HepG2 (cell line): ENCODE data around the gene SNAPIN.

Source experiments
- CERS6 ChIP-seq: sonication (generic); formaldehyde crosslinking; IDR thresholded peaks from 2 replicates; pipeline ENCODE4 v1.5.0; 2020; ENCODE audit warnings: missing genetic modification reagents
- CTCF ChIP-seq: sonication (generic); formaldehyde crosslinking; IDR thresholded peaks from 2 replicates; pipeline ENCODE4 v1.5.0; 2020; ENCODE audit warnings: mild to moderate bottlenecking, missing genetic modification reagents, moderate library complexity
- EZH2 ChIP-seq: conservative IDR thresholded peaks from 2 replicates; pipeline ENCODE4 v1.6.1; 2012; ENCODE audit warnings: mild to moderate bottlenecking, low read depth, low read length, moderate library complexity
- HOMEZ ChIP-seq: IDR thresholded peaks from 2 replicates; pipeline ENCODE4 v1.6.1; 2016; ENCODE audit warnings: low read depth
- MZF1 ChIP-seq: sonication (generic); formaldehyde crosslinking; IDR thresholded peaks from 2 replicates; pipeline ENCODE4 v1.8.1; 2023; ENCODE audit warnings: mild to moderate bottlenecking, missing genetic modification reagents, borderline replicate concordance
- POLR2A ChIP-seq, 2 experiments: IDR thresholded peaks; 2 replicates each; pipeline ENCODE4 v1.6.1; 2011; ENCODE audit warnings: low read depth in 2 of 2, low read length in 2 of 2, mild to moderate bottlenecking in 1 of 2, moderate library complexity in 1 of 2; ENCODE audit not compliant: insufficient read depth in 1 of 2
- POLR2AphosphoS5 ChIP-seq: IDR thresholded peaks from 2 replicates; pipeline ENCODE4 v1.6.1; 2012; ENCODE audit warnings: low read depth, low read length
- SIN3B ChIP-seq: fragments of 150-350 bp; IDR thresholded peaks from 2 replicates; pipeline ENCODE4 v1.6.1; 2014; ENCODE audit warnings: low read length
- SP2 ChIP-seq: sonication (generic); formaldehyde crosslinking; IDR thresholded peaks from 2 replicates; pipeline ENCODE4 v1.5.1; 2020; ENCODE audit warnings: mild to moderate bottlenecking, missing genetic modification reagents
- ZKSCAN1 ChIP-seq: fragments of 150-350 bp; IDR thresholded peaks from 2 replicates; pipeline ENCODE4 v1.6.1; 2014; ENCODE audit warnings: low read length
- ZNF143 ChIP-seq: sonication (generic); formaldehyde crosslinking; IDR thresholded peaks from 2 replicates; pipeline ENCODE4 v1.4.0; 2020; ENCODE audit warnings: missing genetic modification reagents
- ZNF367 ChIP-seq: sonication (generic); formaldehyde crosslinking; IDR thresholded peaks from 2 replicates; pipeline ENCODE4 v1.4.0; 2020; ENCODE audit warnings: missing genetic modification reagents, borderline replicate concordance
- ZNF512 ChIP-seq: sonication (generic); formaldehyde crosslinking; IDR thresholded peaks from 2 replicates; pipeline ENCODE4 v1.4.0; 2020; ENCODE audit warnings: mild to moderate bottlenecking, missing genetic modification reagents
- ZNF724P ChIP-seq: sonication (generic); formaldehyde crosslinking; IDR thresholded peaks from 2 replicates; pipeline ENCODE4 v1.8.0; 2022; ENCODE audit warnings: missing genetic modification reagents, borderline replicate concordance

GRCh38 chr1:153697191-153698019 is 38.9 kb downstream of the SNAPIN start:
- no peak for TF ChIP-seq POLR2A (IDR thresholded peaks at IDR 0.05; ENCODE audit: insufficient read depth in 1 of 2, low read depth in 2 of 2, low read length in 2 of 2)
- no peak for TF ChIP-seq CTCF (CRISPR knock-in tag)
- TF ChIP-seq CERS6 (CRISPR knock-in tag), result no peak
- no peak for TF ChIP-seq ZKSCAN1
- TF ChIP-seq ZNF724P (CRISPR knock-in tag), result no peak
- no peak for TF ChIP-seq HOMEZ (CRISPR knock-in tag)
- TF ChIP-seq ZNF367 (CRISPR knock-in tag), result no peak
- no peak for TF ChIP-seq POLR2AphosphoS5
- TF ChIP-seq MZF1 (CRISPR knock-in tag), result no peak
- TF ChIP-seq ZNF143 (CRISPR knock-in tag), result no peak
- no peak for TF ChIP-seq SP2 (CRISPR knock-in tag)
- no peak for TF ChIP-seq SIN3B
- no peak for TF ChIP-seq ZNF512
- no peak for TF ChIP-seq EZH2
